Activated naive CD4-positive, alpha-beta T cell treated with anti-CD3 and anti-CD28 coated beads, Interleukin-2, amount 10 ng/mL, durations not matched to agents 7 days and 5 days (primary cell): ENCODE data around the gene CCDC93.

Experiments
- CTCF ChIA-PET: fragments of 350-600 bp; sonication (Branson Sonifier 250); formaldehyde crosslinking; loops from one replicate; lab custom pipeline; 2021; ENCODE audit warnings: antibody characterized with exemption; lab: Charles Lee
- DNase-seq: peaks from one replicate; pipeline ENCODE4 v3.0.0-alpha.2; 2020
- H3K27ac Mint-ChIP-seq: one replicate; pipeline ENCODE4 v1.8.0; 2021; ENCODE audit warnings: mild to moderate bottlenecking, moderate library complexity, mixed read lengths
- H3K27me3 Mint-ChIP-seq: one replicate; pipeline ENCODE4 v1.8.0; 2021; ENCODE audit warnings: mild to moderate bottlenecking, mixed read lengths
- H3K36me3 Mint-ChIP-seq: one replicate; pipeline ENCODE4 v1.8.0; 2021; ENCODE audit warnings: mixed read lengths
- H3K4me1 Mint-ChIP-seq: one replicate; pipeline ENCODE4 v1.8.0; 2021; ENCODE audit warnings: mixed read lengths
- H3K4me3 Mint-ChIP-seq: one replicate; pipeline ENCODE4 v1.8.0; 2021; ENCODE audit warnings: mild to moderate bottlenecking, moderate library complexity, mixed read lengths
- H3K9me3 Mint-ChIP-seq: one replicate; pipeline ENCODE4 v1.8.0; 2021; ENCODE audit warnings: mixed read lengths

Gene CCDC93

GRCh38 chr2:117976581-117976980 lies 37.3 kb downstream of the CCDC93 start:
- Mint-ChIP-seq H3K27me3 (no peaks in the 10 kb centered on the region), H3K27ac (no peak overlapping the region), H3K36me3 (peaks cover 49% of the 10 kb centered on the region), H3K4me3 (no peak overlapping the region), H3K9me3 (no peaks in the 10 kb centered on the region), H3K4me1 (no peaks in the 10 kb centered on the region)
- CTCF ChIA-PET, result interaction anchor here (1.5 kb wide), 1 partner anchor 27 kb away, joined by 5 read pairs; no protein-coding TSS in a partner anchor
- no peak for DNase-seq

DNA sequence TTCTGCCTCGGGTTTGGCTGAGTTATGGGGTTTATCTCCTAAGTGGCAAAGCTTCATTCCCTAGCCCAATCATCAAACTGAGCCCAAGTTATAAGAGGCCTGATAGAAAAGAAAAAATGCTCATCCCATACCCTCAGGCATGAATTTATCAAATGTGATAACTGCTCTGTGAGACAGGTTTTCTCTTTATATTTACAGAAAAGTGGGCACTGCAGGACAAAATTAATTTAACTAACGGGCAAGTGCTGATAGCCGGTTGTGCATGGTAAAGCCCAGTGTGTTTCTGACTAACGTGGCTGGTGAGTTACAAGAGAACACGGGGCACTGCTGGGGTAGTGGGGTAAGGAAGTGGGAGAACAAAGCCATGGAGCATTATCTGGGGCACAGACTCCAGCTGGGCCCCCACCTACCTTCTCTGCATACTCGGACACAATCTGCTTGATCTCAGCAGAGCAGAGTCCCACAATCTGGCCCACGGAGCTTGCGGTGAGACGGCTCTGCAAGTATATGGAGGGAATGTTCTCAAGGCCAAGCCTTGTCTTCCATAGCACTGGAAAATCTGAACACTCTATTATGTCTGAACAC lies 40.3 kb downstream of the CCDC93 start:
- no peak overlapping the region for H3K4me3 Mint-ChIP-seq
- no peaks in the 10 kb centered on the region for H3K27me3 Mint-ChIP-seq
- DNase-seq, result no peak
- H3K27ac Mint-ChIP-seq, result no peak overlapping the region
- CTCF ChIA-PET, result no interaction called here
- peaks cover 54% of the 10 kb centered on the region for H3K36me3 Mint-ChIP-seq
- H3K9me3 Mint-ChIP-seq, result no peaks in the 10 kb centered on the region
- no peaks in the 10 kb centered on the region for H3K4me1 Mint-ChIP-seq

DNA sequence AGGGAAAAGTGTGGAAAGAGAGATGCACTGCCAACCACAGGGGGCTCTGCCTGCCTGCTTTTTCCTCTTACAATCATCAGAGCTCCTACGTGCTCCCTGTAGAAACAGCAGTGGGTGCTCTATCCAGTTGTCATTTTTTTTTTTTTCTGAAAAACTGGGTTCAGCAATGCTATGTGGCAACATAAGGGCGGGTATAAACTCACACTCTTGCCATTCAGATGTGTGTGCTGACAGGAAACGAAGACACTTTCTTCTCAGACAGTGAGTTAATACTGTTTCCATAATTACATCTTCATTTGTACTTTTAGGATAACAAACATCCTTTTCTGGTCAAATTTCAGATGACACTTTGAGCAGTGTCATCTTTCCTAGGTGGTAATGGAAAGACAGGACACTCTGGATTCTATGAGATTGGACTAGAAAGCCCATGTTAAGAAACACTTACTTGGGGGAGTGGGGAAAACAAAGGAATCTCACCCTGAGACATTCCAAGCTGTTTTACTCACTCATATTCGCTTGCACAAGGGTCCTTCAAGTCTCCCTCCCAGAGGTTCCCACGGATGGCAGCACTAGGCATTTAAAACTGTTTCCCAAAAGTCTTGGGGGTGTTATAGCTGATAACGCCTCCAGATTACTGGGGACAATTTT lies 41.3 kb downstream of the CCDC93 start:
- CTCF ChIA-PET, result no interaction called here
- H3K36me3 Mint-ChIP-seq, result peaks cover 53% of the 10 kb centered on the region
- no peaks in the 10 kb centered on the region for H3K4me1 Mint-ChIP-seq
- H3K4me3 Mint-ChIP-seq, result no peak overlapping the region
- no peak for DNase-seq
- no peaks in the 10 kb centered on the region for H3K27me3 Mint-ChIP-seq
- no peak overlapping the region for H3K27ac Mint-ChIP-seq
- no peaks in the 10 kb centered on the region for H3K9me3 Mint-ChIP-seq

- CTCF ChIA-PET, result no interaction called here
- H3K36me3 Mint-ChIP-seq, result peaks cover 41% of the 10 kb centered on the region
- no peaks in the 10 kb centered on the region for H3K9me3 Mint-ChIP-seq
- DNase-seq, result no peak
- no peaks in the 10 kb centered on the region for H3K4me1 Mint-ChIP-seq
- no peak overlapping the region for H3K27ac Mint-ChIP-seq
- no peaks in the 10 kb centered on the region for H3K27me3 Mint-ChIP-seq
- H3K4me3 Mint-ChIP-seq, result no peak overlapping the region
Observed at GRCh38 chr2:117968722-117969121, 45.1 kb downstream of the CCDC93 start.

DNA sequence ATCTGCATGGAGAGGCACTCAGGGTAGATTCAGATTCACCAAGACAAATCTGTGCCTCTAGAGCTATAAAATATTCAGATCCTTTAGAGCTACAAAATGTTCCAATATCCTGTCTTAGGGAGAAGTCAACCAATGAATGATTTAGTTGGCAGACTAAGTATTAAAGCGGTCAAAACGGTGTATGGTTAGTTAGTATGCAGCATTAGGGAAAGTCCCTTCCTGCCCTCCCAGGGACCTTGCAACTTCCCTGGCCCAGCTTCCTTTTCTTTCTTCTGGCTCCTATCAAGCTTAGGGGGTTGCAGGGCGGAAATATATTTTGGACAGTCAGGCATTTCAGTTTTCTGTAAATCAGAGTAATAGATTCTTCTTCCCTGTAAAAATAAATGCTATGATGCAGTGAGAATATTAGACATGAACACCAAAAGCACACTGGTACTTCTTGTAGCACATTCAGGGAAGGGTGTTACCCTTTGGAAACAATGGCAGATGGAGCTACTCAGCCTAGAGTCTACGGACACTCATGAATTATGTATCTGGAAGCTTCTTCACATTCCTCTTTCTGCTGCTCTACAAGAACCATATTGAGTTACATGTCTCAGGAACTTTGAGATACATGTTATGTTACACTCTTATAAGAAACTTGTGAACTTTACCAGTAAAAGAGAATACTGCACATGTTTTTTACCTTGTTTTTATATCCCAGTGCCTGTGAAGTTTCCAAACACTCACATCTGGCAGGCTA lies 45.7 kb downstream of the CCDC93 start:
- H3K27me3 Mint-ChIP-seq, result no peaks in the 10 kb centered on the region

GRCh38 chr2:117963446-117963845 lies 50.4 kb downstream of the CCDC93 start:
- CTCF ChIA-PET, result no interaction called here
- Mint-ChIP-seq H3K4me3 (no peak overlapping the region), H3K4me1 (no peaks in the 10 kb centered on the region), H3K27ac (no peak overlapping the region), H3K27me3 (no peaks in the 10 kb centered on the region), H3K9me3 (no peaks in the 10 kb centered on the region), H3K36me3 (peaks cover 17% of the 10 kb centered on the region)
- no peak for DNase-seq

More for the DNA sequence above, 45.7 kb downstream of the CCDC93 start:
- no peak for DNase-seq
- CTCF ChIA-PET, result no interaction called here
- no peaks in the 10 kb centered on the region for H3K9me3 Mint-ChIP-seq
- H3K36me3 Mint-ChIP-seq, result peaks cover 38% of the 10 kb centered on the region
- H3K27ac Mint-ChIP-seq, result no peak overlapping the region
- H3K4me1 Mint-ChIP-seq, result no peaks in the 10 kb centered on the region
- no peak overlapping the region for H3K4me3 Mint-ChIP-seq

- H3K9me3 Mint-ChIP-seq, result no peaks in the 10 kb centered on the region
- CTCF ChIA-PET, result no interaction called here
- H3K4me1 Mint-ChIP-seq, result no peaks in the 10 kb centered on the region
- H3K4me3 Mint-ChIP-seq, result no peak overlapping the region
- H3K27me3 Mint-ChIP-seq, result no peaks in the 10 kb centered on the region
- H3K27ac Mint-ChIP-seq, result no peak overlapping the region
- DNase-seq, result no peak
- H3K36me3 Mint-ChIP-seq, result peaks cover 35% of the 10 kb centered on the region
Observed at GRCh38 chr2:117961201-117961600, 52.7 kb downstream of the CCDC93 start.

DNA sequence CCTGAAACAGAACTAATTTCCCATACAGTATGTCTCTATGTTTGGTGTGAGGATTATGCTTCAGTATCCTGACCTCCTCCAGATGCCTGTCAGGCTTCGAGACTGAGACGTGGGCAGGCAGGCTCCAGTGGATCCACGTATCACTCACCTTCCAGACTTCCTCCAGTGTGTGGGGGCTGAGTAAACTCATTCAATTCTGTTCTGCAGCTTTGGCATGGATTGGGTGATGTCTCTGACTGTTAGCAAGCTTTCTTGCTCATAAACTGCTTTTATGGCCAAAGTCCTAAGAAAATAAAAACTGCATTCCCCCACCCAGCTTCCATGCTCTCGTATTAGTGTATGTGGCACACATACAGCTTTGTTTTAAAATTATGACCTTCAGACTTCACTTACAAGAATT lies 53.6 kb downstream of the CCDC93 start:
- Mint-ChIP-seq H3K4me1 (no peaks in the 10 kb centered on the region), H3K27ac (no peak overlapping the region), H3K4me3 (no peak overlapping the region), H3K9me3 (no peaks in the 10 kb centered on the region), H3K36me3 (peaks cover 38% of the 10 kb centered on the region), H3K27me3 (no peaks in the 10 kb centered on the region)
- CTCF ChIA-PET, result no interaction called here
- DNase-seq, result no peak

- no peaks in the 10 kb centered on the region for H3K4me1 Mint-ChIP-seq
- no peak overlapping the region for H3K4me3 Mint-ChIP-seq
- H3K36me3 Mint-ChIP-seq, result peaks cover 51% of the 10 kb centered on the region
- H3K27me3 Mint-ChIP-seq, result no peaks in the 10 kb centered on the region
- CTCF ChIA-PET, result no interaction called here
- no peaks in the 10 kb centered on the region for H3K9me3 Mint-ChIP-seq
- no peak for DNase-seq
- no peak overlapping the region for H3K27ac Mint-ChIP-seq
Observed at GRCh38 chr2:117958186-117958585, 55.7 kb downstream of the CCDC93 start.

GRCh38 chr2:117957616-117958015 lies 56.3 kb downstream of the CCDC93 start:
- H3K4me3 Mint-ChIP-seq, result no peak overlapping the region
- peak overlapping the region; percentile 14 for H3K27ac Mint-ChIP-seq
- no peak for DNase-seq
- CTCF ChIA-PET, result no interaction called here
- H3K9me3 Mint-ChIP-seq, result no peaks in the 10 kb centered on the region
- no peaks in the 10 kb centered on the region for H3K4me1 Mint-ChIP-seq
- no peaks in the 10 kb centered on the region for H3K27me3 Mint-ChIP-seq
- H3K36me3 Mint-ChIP-seq, result peaks cover 50% of the 10 kb centered on the region

DNA sequence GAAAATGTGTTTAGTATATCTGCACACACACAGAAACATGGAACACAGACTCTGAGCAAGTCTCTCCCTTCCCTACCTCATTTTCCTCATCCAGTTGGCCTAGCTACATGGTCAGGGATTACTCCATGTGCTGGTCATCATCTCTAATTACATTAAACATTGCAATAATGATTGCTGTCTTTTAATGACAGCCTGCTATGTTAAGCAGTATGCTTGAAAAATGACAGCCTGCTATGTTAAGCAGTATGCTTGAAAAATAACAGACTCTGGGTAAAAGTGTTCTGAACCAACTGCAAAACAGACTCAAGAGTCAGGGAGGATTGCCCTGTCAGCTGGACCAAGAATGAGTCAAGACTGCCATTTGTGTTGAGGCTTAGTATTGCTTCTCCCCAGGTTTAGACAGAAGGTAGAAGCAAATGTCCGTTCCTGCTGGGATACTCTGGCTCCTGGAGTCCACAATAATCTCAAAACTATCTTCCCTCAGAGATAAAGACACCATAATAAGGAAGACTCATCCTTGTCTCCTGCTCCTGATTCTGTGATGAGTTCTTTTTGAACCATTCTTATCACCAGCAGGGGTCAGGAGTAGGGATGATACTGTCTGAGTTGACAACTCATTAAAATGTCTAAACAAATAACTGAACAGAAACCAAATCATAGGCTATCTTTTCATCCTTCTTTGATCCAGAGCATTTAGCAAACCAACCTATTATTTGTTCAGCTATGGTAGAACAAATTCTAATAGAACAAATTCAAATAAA lies 57.7 kb downstream of the CCDC93 start:
- Mint-ChIP-seq H3K27ac (no peak overlapping the region), H3K4me3 (no peak overlapping the region), H3K4me1 (no peaks in the 10 kb centered on the region), H3K27me3 (no peaks in the 10 kb centered on the region), H3K9me3 (no peaks in the 10 kb centered on the region), H3K36me3 (peaks cover 63% of the 10 kb centered on the region)
- CTCF ChIA-PET, result no interaction called here
- no peak for DNase-seq

DNA sequence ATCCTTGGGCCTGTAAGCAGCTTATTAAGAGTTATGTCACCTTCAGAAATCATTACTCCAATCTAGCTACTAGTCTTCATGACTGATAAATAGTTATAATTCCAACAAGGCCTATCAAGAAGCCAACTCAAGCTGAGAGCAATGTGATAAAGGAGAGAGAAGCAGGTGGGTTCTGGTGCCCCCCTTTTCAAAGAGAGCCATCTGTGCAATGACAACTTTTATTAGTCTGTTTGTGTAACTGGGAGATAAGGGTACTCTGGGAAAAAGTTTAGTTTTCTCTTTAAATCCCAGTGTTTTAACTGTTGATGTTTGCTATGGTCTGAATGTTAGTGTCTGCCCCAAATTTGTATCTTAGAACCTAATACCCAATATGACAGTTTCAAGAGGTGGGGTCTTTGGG lies 60.6 kb downstream of the CCDC93 start:
- Mint-ChIP-seq H3K4me1 (no peaks in the 10 kb centered on the region), H3K36me3 (peaks cover 72% of the 10 kb centered on the region), H3K27ac (no peak overlapping the region), H3K9me3 (no peaks in the 10 kb centered on the region), H3K27me3 (no peaks in the 10 kb centered on the region), H3K4me3 (no peak overlapping the region)
- CTCF ChIA-PET, result no interaction called here
- no peak for DNase-seq

- H3K27ac Mint-ChIP-seq, result no peak overlapping the region
Observed at GRCh38 chr2:117952701-117953100, 61.2 kb downstream of the CCDC93 start.

GRCh38 chr2:117952228-117952627 lies 61.6 kb downstream of the CCDC93 start:
- no peak overlapping the region for H3K4me3 Mint-ChIP-seq
- H3K9me3 Mint-ChIP-seq, result no peaks in the 10 kb centered on the region
- CTCF ChIA-PET, result no interaction called here
- no peak for DNase-seq
- H3K4me1 Mint-ChIP-seq, result no peaks in the 10 kb centered on the region
- no peak overlapping the region for H3K27ac Mint-ChIP-seq
- peaks cover 71% of the 10 kb centered on the region for H3K36me3 Mint-ChIP-seq
- no peaks in the 10 kb centered on the region for H3K27me3 Mint-ChIP-seq

More at GRCh38 chr2:117952701-117953100, 61.2 kb downstream of the CCDC93 start:
- CTCF ChIA-PET, result no interaction called here
- no peaks in the 10 kb centered on the region for H3K4me1 Mint-ChIP-seq
- no peaks in the 10 kb centered on the region for H3K9me3 Mint-ChIP-seq
- no peaks in the 10 kb centered on the region for H3K27me3 Mint-ChIP-seq
- no peak for DNase-seq
- no peak overlapping the region for H3K4me3 Mint-ChIP-seq
- H3K36me3 Mint-ChIP-seq, result peaks cover 73% of the 10 kb centered on the region
